MM.1S (cell line): ENCODE measurements around the gene HRH2.
A peak's percentile ranks its signal among the peaks of the same experiment; 100 is the strongest.
"Not testable (repeated sequence)": the region's sequence is repeated elsewhere in the genome, so short reads cannot be mapped to it uniquely, and the experiment has no call there.

Experiments
- DNase-seq: peaks from one replicate; pipeline ENCODE4 v3.0.0-alpha.2; 2015
- H2AFZ ChIP-seq: fragments of 300-600 bp; sonication (generic); 2 replicates; pipeline ENCODE4 v1.6.0; 2016; ENCODE audit warnings: antibody characterized with exemption, low read length
- H3F3A ChIP-seq: fragments of 300-600 bp; sonication (generic); 2 replicates; pipeline ENCODE4 v1.6.1; 2016; ENCODE audit warnings: mild to moderate bottlenecking, antibody characterized with exemption, low read length, moderate library complexity, mixed read lengths; ENCODE audit not compliant: insufficient read depth
- H3K27ac ChIP-seq: fragments of 300-600 bp; sonication (generic); 2 replicates; pipeline ENCODE4 v1.5.1; 2016; ENCODE audit warnings: mild to moderate bottlenecking, low read length
- H3K27me3 ChIP-seq: fragments of 300-600 bp; sonication (generic); replicated peaks from 2 replicates; pipeline ENCODE4 v1.6.0; 2016; ENCODE audit warnings: low read length; ENCODE audit not compliant: insufficient read depth
- H3K36me3 ChIP-seq: fragments of 300-600 bp; sonication (generic); replicated peaks from 2 replicates; pipeline ENCODE4 v1.6.1; 2016; ENCODE audit warnings: mild to moderate bottlenecking, low read length, mixed read lengths; ENCODE audit not compliant: insufficient read depth
- H3K4me1 ChIP-seq: fragments of 300-600 bp; sonication (generic); 2 replicates; pipeline ENCODE4 v1.6.1; 2016; ENCODE audit warnings: low read length, mixed read lengths
- H3K4me2 ChIP-seq: fragments of 300-600 bp; sonication (generic); 2 replicates; pipeline ENCODE4 v1.6.0; 2016; ENCODE audit warnings: low read depth, low read length
- H3K4me3 ChIP-seq: fragments of 300-600 bp; sonication (generic); 2 replicates; pipeline ENCODE4 v1.5.1; 2016; ENCODE audit warnings: low read length, mixed read lengths
- H3K79me2 ChIP-seq: fragments of 300-600 bp; sonication (generic); 2 replicates; pipeline ENCODE4 v1.6.1; 2016; ENCODE audit warnings: mixed run types, low read length, mixed read lengths
- H3K9ac ChIP-seq: fragments of 300-600 bp; sonication (generic); 2 replicates; pipeline ENCODE4 v1.6.1; 2016; ENCODE audit warnings: low read length, mixed read lengths
- H3K9me2 ChIP-seq: fragments of 300-600 bp; sonication (generic); replicated peaks from 2 replicates; pipeline ENCODE4 v1.6.1; 2016; ENCODE audit warnings: mild to moderate bottlenecking, low read length, mixed read lengths; ENCODE audit not compliant: insufficient read depth
- H3K9me3 ChIP-seq: fragments of 300-600 bp; sonication (generic); replicated peaks from 2 replicates; pipeline ENCODE4 v1.6.1; 2016; ENCODE audit warnings: mild to moderate bottlenecking, low read length, mixed read lengths; ENCODE audit not compliant: insufficient read depth
- H4K20me1 ChIP-seq: fragments of 300-600 bp; sonication (generic); 2 replicates; pipeline ENCODE4 v1.6.1; 2016; ENCODE audit warnings: mild to moderate bottlenecking, low read length, moderate library complexity, mixed read lengths; ENCODE audit not compliant: insufficient read depth
- CTCF ChIP-seq: fragments of 300-600 bp; sonication (generic); IDR thresholded peaks from 2 replicates; pipeline ENCODE4 v1.5.1; 2016; ENCODE audit warnings: antibody characterized with exemption, low read length, mixed read lengths
- EZH2 ChIP-seq: fragments of 300-600 bp; sonication (generic); optimal IDR thresholded peaks from 2 replicates; pipeline ENCODE3; 2017; ENCODE audit warnings: low read depth, mild to moderate bottlenecking, antibody characterized with exemption, low read length, mixed read lengths
- EZH2phosphoT487 ChIP-seq: fragments of 300-600 bp; sonication (generic); IDR thresholded peaks from 2 replicates; pipeline ENCODE4 v1.6.1; 2018; ENCODE audit warnings: antibody characterized with exemption, low read length

HRH2 gene

GRCh38 chr5:175616083-175616482 is 41.8 kb upstream of the HRH2 start:
- Histone ChIP-seq H3K9me2 (no peaks in the 10 kb centered on the region), H2AFZ (no peak overlapping the region), H3F3A (no peaks in the 10 kb centered on the region), H3K27ac (no peak overlapping the region), H3K36me3 (no peaks in the 10 kb centered on the region), H3K4me3 (no peak overlapping the region), H4K20me1 (no peaks in the 10 kb centered on the region), H3K9ac (no peak overlapping the region), H3K79me2 (no peaks in the 10 kb centered on the region), H3K27me3 (no peaks in the 10 kb centered on the region), H3K4me1 (peaks cover 8% of the 10 kb centered on the region; the same call in 1 of the 2 replicates), H3K4me2 (no peak overlapping the region), H3K9me3 (no peaks in the 10 kb centered on the region)
- TF ChIP-seq EZH2 (no peak), EZH2phosphoT487 (no peak), CTCF (no peak)
- DNase-seq, result no peak

- not testable (repeated sequence) for DNase-seq, H3K4me1 ChIP-seq
Measured at GRCh38 chr5:175616527-175616926, 41.3 kb upstream of the HRH2 start.

DNA sequence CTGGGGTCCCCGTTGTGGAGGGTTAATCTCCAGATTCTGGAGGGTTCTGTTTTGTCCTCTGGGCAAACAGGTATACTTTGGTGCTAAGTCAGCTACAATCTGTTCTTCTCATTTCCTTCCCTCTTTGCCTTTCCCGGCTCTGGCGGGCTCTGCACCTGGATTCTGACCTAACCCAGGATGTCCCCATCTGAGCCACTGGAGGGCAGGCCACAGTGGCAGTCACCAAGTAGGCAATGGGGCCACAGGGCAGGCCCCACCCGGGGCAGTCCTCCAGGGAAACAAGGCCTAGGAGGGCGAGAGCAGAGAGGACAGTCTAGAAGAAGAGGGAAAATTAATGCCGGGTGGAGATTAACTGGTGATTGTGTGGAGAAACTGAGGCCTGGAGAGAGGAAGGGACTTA is 40.4 kb upstream of the HRH2 start:
- DNase-seq, result peak; percentile 14
- no peaks in the 10 kb centered on the region for H3F3A ChIP-seq
- no peaks in the 10 kb centered on the region for H3K9me2 ChIP-seq
- H3K27me3 ChIP-seq, result no peaks in the 10 kb centered on the region
- H3K36me3 ChIP-seq, result no peaks in the 10 kb centered on the region
- H3K4me1 ChIP-seq, result peaks cover 8% of the 10 kb centered on the region; the same call in 1 of the 2 replicates
- no peaks in the 10 kb centered on the region for H4K20me1 ChIP-seq
- no peak overlapping the region for H3K27ac ChIP-seq
- H3K4me3 ChIP-seq, result no peak overlapping the region
- H3K79me2 ChIP-seq, result no peaks in the 10 kb centered on the region
- no peak overlapping the region for H3K4me2 ChIP-seq
- TF ChIP-seq EZH2, result no peak
- TF ChIP-seq CTCF, result peak; percentile 49
- H2AFZ ChIP-seq, result peak overlapping the region; percentile 34; the same call in 1 of the 2 replicates
- H3K9ac ChIP-seq, result no peak overlapping the region
- H3K9me3 ChIP-seq, result no peaks in the 10 kb centered on the region

More at GRCh38 chr5:175616527-175616926, 41.3 kb upstream of the HRH2 start:
- H3K36me3 ChIP-seq, H2AFZ ChIP-seq, H3K9ac ChIP-seq, H3K9me2 ChIP-seq, H3K27ac ChIP-seq, H3K4me2 ChIP-seq, H4K20me1 ChIP-seq, H3K9me3 ChIP-seq, H3F3A ChIP-seq, H3K79me2 ChIP-seq, H3K27me3 ChIP-seq, H3K4me3 ChIP-seq: not testable (repeated sequence)

DNA sequence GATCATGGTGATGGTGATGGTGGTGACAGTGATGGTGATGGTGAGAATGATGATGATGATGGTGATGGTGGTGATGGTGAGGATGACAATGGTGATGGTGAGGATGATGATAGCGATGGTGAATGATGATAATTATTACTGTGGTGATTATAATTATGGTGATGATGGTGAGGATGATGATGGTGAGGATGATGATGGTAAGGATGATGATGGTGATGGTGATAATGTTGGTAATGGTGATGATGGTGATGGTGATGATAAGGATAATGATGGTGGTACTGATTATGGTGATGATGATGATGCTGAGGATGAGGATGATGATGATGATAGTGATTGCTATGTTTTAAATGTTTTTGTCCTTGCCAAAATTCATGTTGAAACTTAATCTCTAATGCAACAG is 37.3 kb upstream of the HRH2 start:
- Histone ChIP-seq H4K20me1 (no peaks in the 10 kb centered on the region), H3K9me2 (no peaks in the 10 kb centered on the region), H3K27ac (no peak overlapping the region), H3K4me3 (no peak overlapping the region), H3K36me3 (no peaks in the 10 kb centered on the region), H3F3A (no peaks in the 10 kb centered on the region), H3K27me3 (no peaks in the 10 kb centered on the region), H3K4me2 (no peak overlapping the region), H3K79me2 (no peaks in the 10 kb centered on the region), H2AFZ (no peak overlapping the region), H3K9me3 (no peaks in the 10 kb centered on the region), H3K9ac (no peak overlapping the region), H3K4me1 (peaks cover 8% of the 10 kb centered on the region; the same call in 1 of the 2 replicates)
- no peak for TF ChIP-seq CTCF
- TF ChIP-seq EZH2, result no peak
- TF ChIP-seq EZH2phosphoT487, result no peak
- DNase-seq, result no peak
